ENCODE measurements around the gene INPP1.
A peak's percentile ranks its signal among the peaks of the same experiment; 100 is the strongest.
"Not testable (repeated sequence)": the region's sequence is repeated elsewhere in the genome, so short reads cannot be mapped to it uniquely, and the experiment has no call there.

The INPP1 gene

GRCh38 chr2:190334479-190335224 lies 8.7 kb upstream of the INPP1 start:
- no peak for DNase-seq (ENCODE audit: low read depth)

GRCh38 chr2:190335225-190335559 lies 8.2 kb upstream of the INPP1 start:
- no peak for DNase-seq (ENCODE audit: low read depth)

GRCh38 chr2:190335584-190335983 lies 7.8 kb upstream of the INPP1 start:
- not testable (repeated sequence) for DNase-seq (ENCODE audit: low read depth)

- DNase-seq (ENCODE audit: low read depth) = no peak
Measured at GRCh38 chr2:190336420-190336819, 7.0 kb upstream of the INPP1 start.

- no peak for DNase-seq (ENCODE audit: low read depth)
Measured at GRCh38 chr2:190338453-190338852, 4.9 kb upstream of the INPP1 start.

GRCh38 chr2:190339394-190339793 lies 4.0 kb upstream of the INPP1 start:
- no peak for DNase-seq (ENCODE audit: low read depth)

- no peak for DNase-seq (ENCODE audit: low read depth)
Measured at GRCh38 chr2:190340369-190340768, 3.0 kb upstream of the INPP1 start.

- DNase-seq (ENCODE audit: low read depth) = no peak
Measured at GRCh38 chr2:190342611-190343010, 778 bp upstream of the INPP1 start.

- peak; percentile 44 for DNase-seq (ENCODE audit: low read depth)
Measured at GRCh38 chr2:190343089-190343535, 277 bp upstream of the INPP1 start.

GRCh38 chr2:190344276-190344827 lies 963 bp downstream of the INPP1 start:
- DNase-seq (ENCODE audit: low read depth) = peak; percentile 15

- no peak for DNase-seq (ENCODE audit: low read depth)
Measured at GRCh38 chr2:190350371-190350770, 7.0 kb downstream of the INPP1 start.

GRCh38 chr2:190351955-190352354 lies 8.6 kb downstream of the INPP1 start:
- no peak for DNase-seq (ENCODE audit: low read depth)

GRCh38 chr2:190352668-190353536 lies 9.5 kb downstream of the INPP1 start:
- DNase-seq (ENCODE audit: low read depth) = no peak

- DNase-seq (ENCODE audit: low read depth) = no peak
Measured at GRCh38 chr2:190353537-190353899, 10.1 kb downstream of the INPP1 start.

- DNase-seq (ENCODE audit: low read depth) = no peak
Measured at GRCh38 chr2:190354003-190354690, 10.8 kb downstream of the INPP1 start.

- no peak for DNase-seq (ENCODE audit: low read depth)
Measured at GRCh38 chr2:190355968-190356644, 12.7 kb downstream of the INPP1 start.

GRCh38 chr2:190357600-190357999 lies 14.2 kb downstream of the INPP1 start:
- DNase-seq (ENCODE audit: low read depth) = no peak

- not testable (repeated sequence) for DNase-seq (ENCODE audit: low read depth)
Measured at GRCh38 chr2:190358655-190359448, 15.5 kb downstream of the INPP1 start.

GRCh38 chr2:190360561-190360960 lies 17.2 kb downstream of the INPP1 start:
- DNase-seq (ENCODE audit: low read depth) = no peak

GRCh38 chr2:190360965-190361364 lies 17.6 kb downstream of the INPP1 start:
- DNase-seq (ENCODE audit: low read depth) = no peak

GRCh38 chr2:190361572-190361971 lies 18.2 kb downstream of the INPP1 start:
- no peak for DNase-seq (ENCODE audit: low read depth)

Measured in HS-5 (cell line).